NCI-H2227 (cell line): Measurements from ENCODE around the gene TMEM139.
A peak's percentile ranks its signal among the peaks of the same experiment; 100 is the strongest.
"Not testable (repeated sequence)": the region's sequence is repeated elsewhere in the genome, so short reads cannot be mapped to it uniquely, and the experiment has no call there.

ENCODE experiments used
- DNase-seq: peaks from one replicate; lab custom pipeline; 2025; ENCODE audit not compliant: unreplicated experiment; lab: John Stamatoyannopoulos, UW

The TMEM139 gene

GRCh38 chr7:143287935-143288826 is 3.4 kb downstream of the TMEM139 start, which contains the start of gene CASP2:
CASP2 (plus strand) TSS chr7:143288351; CDS start chr7:143288456, 105 bp downstream.
- DNase-seq: peak; percentile 98

GRCh38 chr7:143288836-143289235 is 4.1 kb downstream of the TMEM139 start:
- DNase-seq: no peak

- DNase-seq: no peak
These were observed 4.7 kb downstream of the TMEM139 start for GRCh38 chr7:143289421-143289820.

DNA sequence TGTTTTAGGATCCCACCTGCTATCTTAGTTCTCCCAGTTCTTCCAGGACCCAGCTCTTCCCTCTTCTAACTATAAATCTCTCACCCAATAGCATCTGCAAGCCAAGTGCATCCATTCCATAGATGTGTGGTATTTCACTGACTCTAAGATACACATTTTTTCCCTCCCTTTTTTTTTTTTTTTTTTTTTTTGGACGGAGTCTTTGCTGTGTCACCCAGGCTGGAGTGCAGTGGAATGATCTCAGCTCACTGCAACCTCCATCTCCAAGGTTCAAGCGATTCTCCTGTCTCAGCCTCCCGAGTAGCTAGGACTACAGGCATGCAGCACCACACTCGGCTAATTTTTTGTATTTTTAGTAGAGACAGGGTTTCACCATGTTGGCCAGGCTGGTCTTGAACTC is 5.1 kb downstream of the TMEM139 start:
- DNase-seq: not testable (repeated sequence)

GRCh38 chr7:143290293-143290692 is 5.5 kb downstream of the TMEM139 start:
- DNase-seq: no peak

GRCh38 chr7:143292876-143293275 is 8.1 kb downstream of the TMEM139 start:
- no peak for DNase-seq

DNA sequence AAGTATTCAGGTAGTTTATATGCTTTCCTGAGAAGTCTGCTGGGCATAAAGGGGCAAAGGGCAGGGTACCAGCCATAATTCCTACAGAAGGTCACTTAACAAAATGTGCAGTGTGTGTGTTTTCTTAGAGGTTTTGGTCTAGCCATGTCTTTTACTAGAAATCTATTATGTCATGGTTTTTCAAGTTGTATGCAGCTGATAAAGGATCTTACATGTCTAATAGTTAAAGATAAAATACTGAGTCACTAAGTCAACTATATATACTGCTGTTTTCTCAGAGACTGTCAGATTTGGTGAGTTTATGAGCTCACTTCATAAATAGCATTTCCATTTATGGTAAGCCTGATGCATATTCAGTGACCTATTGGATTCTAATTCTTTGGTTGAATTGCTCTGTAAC is 11.1 kb downstream of the TMEM139 start:
- DNase-seq: no peak

- DNase-seq: no peak
These were observed 11.9 kb downstream of the TMEM139 start for GRCh38 chr7:143296686-143297085.

DNA sequence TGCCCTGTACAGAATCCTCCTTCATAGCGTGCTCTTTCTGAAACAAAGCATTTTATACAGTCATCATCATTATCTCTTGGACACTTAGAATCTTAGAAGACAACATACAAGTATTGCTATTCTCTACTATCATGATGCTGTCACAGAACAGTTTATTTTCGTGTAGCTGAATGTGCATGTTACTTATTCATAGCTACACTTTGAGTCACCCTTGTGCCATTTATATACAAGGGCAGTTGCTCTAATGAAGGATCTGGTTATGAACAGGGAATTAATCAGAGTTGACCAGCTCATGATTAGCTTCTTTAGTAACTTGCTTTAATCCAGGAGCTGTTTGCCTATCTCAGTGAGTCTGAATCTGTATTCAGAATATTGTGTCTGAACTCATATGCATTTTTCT is 14.6 kb downstream of the TMEM139 start:
- DNase-seq: no peak

GRCh38 chr7:143299840-143300239 is 15.1 kb downstream of the TMEM139 start:
- peak; percentile 46 for DNase-seq

GRCh38 chr7:143300959-143301935 is 16.5 kb downstream of the TMEM139 start:
- DNase-seq: no peak

DNA sequence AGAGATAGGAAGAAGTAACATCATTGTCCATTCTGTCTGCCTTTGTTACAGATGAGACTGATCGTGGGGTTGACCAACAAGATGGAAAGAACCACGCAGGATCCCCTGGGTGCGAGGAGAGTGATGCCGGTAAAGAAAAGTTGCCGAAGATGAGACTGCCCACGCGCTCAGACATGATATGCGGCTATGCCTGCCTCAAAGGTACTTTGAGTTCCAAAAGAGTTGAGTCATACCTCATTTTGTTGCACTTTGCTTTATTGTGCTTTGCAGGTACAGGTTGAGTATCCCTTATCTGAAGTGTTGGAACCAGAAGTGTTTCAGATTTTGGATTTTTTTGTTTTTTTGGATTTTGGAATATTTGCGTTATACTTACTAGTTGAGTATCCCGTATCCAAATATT is 19.0 kb downstream of the TMEM139 start:
- no peak for DNase-seq

GRCh38 chr7:143304938-143305337 is 20.2 kb downstream of the TMEM139 start:
- no peak for DNase-seq

GRCh38 chr7:143305423-143306070 is 20.8 kb downstream of the TMEM139 start:
- peak; percentile 59 for DNase-seq

DNA sequence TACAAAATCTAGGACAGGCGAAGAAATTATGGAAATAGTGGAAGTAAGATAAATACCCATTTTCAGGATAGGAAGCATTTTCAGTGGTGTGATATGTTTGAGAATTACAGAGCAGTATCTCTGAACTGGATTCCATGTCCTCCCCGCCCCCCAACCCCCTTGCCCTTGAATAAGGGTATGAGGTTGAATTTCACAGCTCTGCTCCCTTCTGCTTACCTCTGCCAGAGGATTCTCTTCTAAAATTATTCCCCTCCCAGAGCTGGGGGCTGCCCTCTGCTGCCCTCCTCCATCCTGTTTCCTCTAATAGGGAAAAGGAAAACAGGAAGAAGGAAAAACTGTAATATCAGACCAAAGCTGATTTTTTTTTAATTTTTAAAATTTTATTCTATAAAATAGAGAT is 23.9 kb downstream of the TMEM139 start:
- DNase-seq: no peak

DNA sequence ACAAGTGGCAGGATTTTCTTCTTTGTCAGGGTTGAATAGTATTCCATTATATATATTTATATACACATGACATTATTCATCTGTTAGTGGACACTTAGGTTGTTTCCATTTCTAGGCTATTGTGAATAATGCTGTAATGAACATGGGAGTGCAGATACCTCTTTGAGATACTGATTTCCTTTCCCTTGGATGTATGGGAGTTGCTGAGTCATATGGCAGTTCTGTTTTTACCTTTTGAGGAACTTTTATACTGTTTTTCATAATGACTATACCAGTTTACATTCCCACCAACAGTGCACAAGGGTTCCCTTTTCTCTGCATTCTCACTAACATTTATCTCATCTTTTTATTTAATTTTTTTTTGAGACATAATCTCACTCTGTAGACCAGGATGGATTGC is 29.4 kb downstream of the TMEM139 start:
- DNase-seq: no peak

DNA sequence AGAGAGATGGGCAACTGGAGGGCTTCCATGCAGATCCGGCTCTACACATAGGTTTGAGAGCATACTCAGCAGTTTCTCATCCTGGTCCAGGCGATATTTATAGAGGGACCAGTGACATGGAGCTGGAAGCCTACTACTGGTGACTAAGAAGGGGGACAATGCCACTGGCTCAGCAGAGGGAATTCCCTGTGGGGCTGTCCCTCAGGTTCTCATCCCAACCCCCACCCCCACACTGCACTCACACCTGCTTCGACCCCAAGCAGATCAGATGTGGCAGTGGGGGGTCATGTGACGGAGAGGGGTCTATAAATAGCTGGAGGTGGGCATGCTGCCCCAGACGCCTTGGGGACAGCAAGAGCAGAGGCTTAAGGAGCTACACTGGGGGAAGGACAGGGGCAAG is 31.0 kb downstream of the TMEM139 start, which contains the start of gene CLCN1:
TSS of gene CLCN1 (plus strand) at position 336 of the 400 bp plus-strand sequence. CDS start 102 bp downstream, outside the sequence.
- DNase-seq: no peak

DNA sequence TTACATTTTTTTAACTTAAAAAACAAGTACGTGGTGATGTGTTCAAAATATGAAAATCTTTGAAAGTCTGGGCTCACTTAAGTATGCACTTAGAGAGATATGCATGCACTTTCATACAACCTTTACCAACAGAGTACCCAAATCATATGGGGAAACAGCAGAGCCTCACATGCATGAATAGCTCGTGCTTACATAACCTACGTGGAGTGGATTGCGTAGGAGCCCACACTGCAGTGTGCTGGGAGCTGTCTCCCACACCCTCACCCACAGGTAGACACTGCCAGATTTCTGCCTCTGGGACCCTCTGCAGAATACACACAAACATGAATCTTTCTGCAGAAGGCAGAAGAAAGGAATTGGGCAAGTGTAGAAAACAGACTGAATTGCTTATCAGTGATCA is 31.7 kb downstream of the TMEM139 start:
- no peak for DNase-seq

DNA sequence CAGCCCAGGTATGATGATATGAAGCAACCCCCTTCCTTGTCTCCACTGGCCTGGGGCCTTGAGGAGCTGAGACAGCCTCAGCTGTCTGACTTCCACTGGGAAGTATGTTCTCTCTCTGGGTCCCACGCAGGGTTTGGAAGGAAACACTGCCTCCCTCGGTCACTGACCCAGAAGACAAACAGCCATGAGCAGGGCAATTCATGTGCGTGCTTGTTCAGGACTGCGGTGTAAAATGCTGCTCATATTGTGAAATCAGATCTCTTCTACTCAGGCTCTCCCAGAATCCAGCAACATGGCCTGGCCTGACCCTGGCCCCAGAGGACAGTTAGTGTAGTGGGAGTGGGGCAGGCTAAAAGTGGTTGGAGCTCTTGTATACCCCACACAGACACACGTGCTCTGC is 33.9 kb downstream of the TMEM139 start:
- no peak for DNase-seq

DNA sequence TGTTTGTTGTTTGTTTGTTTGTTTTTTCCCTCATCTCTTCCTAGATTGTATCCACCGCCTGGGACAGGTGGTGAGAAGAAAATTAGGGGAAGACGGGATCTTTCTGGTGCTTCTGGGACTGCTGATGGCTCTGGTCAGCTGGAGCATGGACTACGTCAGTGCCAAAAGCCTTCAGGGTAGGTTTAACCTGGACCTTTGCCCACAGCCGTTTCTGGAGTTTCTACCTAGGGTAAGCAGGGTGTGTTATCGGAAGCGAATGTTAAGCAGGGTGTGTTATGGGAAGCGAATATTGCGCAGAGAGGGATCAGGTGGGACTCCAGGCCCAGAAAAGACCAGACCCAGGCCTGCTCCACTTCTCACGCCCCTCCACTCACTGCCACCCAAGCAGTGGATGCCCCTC is 35.9 kb downstream of the TMEM139 start:
- no peak for DNase-seq

- DNase-seq: no peak
These were observed 36.5 kb downstream of the TMEM139 start for GRCh38 chr7:143321242-143321641.
